GM08714 (cell line): ENCODE results near the gene FGD3.

ENCODE experiments used
- H3K4me3 ChIP-seq: fragments of 200-500 bp; sonication (Bioruptor generic); 2 replicates; pipeline ENCODE4 v1.5.1; 2014; ENCODE audit warnings: mild to moderate bottlenecking, low read length, inconsistent platforms
- ZNF274 ChIP-seq: IDR thresholded peaks from 2 replicates; pipeline ENCODE4 v1.6.1; 2012; ENCODE audit warnings: mild to moderate bottlenecking, low read depth, low read length

The FGD3 gene

GRCh38 chr9:93051680-93052089 is 104.4 kb downstream of the FGD3 start:
- no peak for TF ChIP-seq ZNF274

DNA sequence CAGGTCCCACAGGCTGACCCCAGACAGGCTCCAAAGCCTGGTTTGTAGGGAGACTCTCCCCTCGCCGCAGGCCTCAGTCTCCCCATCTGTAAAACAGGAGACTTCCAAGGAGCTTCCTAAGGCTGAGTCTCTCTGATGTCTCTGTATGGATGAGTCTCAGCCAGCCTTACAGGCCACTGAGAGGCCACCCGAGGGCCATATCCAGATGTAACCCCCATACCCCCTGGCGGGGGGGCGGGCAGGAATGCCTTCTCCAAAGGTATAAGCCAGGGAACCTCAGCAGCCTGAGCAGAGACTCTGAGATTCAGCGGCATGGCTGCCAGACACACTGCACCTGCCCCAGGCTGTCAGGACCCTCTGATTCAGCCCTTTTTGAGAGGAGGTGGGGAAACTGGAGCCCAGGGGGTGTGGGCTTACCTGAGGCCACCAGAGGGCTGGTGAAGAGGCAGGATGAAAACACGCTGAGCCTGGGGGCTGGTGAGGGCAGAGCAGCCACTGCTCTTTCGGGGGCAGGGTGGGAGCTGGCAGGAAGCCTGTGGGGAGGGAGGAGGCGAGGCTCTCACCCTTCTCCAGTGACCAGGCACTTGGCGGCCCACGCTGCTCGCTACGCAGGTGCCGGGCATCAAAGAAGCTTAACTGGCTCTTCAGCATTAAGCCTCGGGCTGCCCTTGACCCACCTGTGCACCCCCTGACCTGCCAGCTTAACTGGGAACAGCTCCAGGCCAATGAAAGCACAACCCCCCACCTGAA is 105.6 kb downstream of the FGD3 start:
- no peak overlapping the region for H3K4me3 ChIP-seq
- TF ChIP-seq ZNF274 = no peak

More at GRCh38 chr9:93051680-93052089, 104.4 kb downstream of the FGD3 start:
- H3K4me3 ChIP-seq = no peak overlapping the region

GRCh38 chr9:93053781-93054331 is 106.5 kb downstream of the FGD3 start:
- H3K4me3 ChIP-seq = no peak overlapping the region
- no peak for TF ChIP-seq ZNF274

GRCh38 chr9:93054758-93055704 is 107.7 kb downstream of the FGD3 start:
- H3K4me3 ChIP-seq = no peak overlapping the region
- no peak for TF ChIP-seq ZNF274

- H3K4me3 ChIP-seq = no peak overlapping the region
- TF ChIP-seq ZNF274 = no peak
Observed at GRCh38 chr9:93057042-93057702, 109.8 kb downstream of the FGD3 start.

GRCh38 chr9:93057703-93058354 is 110.5 kb downstream of the FGD3 start:
- no peak overlapping the region for H3K4me3 ChIP-seq
- no peak for TF ChIP-seq ZNF274

DNA sequence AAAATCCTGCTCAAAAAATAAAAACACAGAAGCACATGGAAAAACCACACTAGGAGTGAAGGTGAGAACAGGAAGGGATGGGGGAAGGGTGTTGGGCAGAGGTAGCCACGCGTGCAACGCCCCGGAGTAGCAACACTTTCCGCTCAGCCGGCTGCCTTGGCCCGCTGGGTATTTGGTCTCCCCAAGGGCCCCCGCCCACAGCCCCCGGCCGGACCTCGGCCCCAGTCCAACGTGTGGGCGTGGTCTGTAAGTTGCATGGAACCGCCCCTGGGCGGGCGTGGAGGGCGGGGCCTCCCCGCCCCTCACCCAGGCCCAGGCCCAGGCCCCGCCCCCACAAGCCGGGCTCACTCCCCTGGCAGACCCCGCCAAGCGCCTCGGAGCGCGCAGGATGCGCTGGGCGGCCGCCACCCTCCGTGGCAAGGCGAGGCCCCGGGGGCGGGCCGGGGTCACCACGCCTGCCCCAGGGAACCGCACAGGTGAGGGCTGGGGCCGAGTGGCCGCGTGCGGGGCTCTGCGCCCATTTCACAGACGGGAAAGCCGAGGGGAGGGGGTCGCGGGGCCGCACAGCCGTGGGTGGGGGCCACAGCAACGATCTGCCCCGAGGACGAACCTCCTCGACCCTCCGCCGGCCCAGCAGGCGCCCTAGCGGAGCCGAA is 111.2 kb downstream of the FGD3 start, which contains the start of gene SUSD3:
SUSD3 (plus strand) TSS at position 347 of the 656 bp plus-strand sequence; CDS start at position 389, 42 bp downstream.
- peak within 1 kb of the TSS; percentile 64; the same call in 1 of the 2 replicates for H3K4me3 ChIP-seq
- no peak for TF ChIP-seq ZNF274

GRCh38 chr9:93059011-93059714 is 111.8 kb downstream of the FGD3 start:
- TF ChIP-seq ZNF274 = no peak
- H3K4me3 ChIP-seq = peak overlapping the region; percentile 64; the same call in 1 of the 2 replicates

GRCh38 chr9:93059715-93060578 is 112.6 kb downstream of the FGD3 start:
- no peak for TF ChIP-seq ZNF274
- peak overlapping the region; percentile 64; the same call in 1 of the 2 replicates for H3K4me3 ChIP-seq

- no peak for TF ChIP-seq ZNF274
- peak overlapping the region; percentile 64; the same call in 1 of the 2 replicates for H3K4me3 ChIP-seq
Observed at GRCh38 chr9:93060746-93061259, 113.5 kb downstream of the FGD3 start.

DNA sequence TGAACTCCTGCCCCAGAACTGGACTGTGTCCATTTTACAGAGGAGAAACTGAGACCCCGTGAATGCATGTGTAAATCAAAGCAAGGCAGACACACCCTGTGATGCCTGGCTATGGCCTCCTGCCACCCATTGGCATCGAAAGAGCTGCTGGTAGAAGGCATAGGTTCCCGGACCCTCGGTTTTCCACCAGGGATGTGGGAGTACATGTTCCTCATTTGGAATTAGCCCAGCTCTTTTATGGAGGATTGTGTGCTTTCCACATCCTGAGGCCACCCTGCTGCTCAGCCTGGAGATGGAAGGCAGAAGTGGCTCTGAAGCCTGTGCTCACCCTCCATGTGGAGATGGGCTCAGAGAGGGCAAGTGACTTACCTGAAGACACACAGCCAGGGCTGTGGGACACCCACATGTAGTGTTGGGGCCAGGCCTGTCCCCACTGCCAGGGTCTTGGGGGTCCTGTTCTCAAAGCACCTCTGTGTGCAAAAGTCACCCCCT is 114.0 kb downstream of the FGD3 start:
- no peak for TF ChIP-seq ZNF274
- H3K4me3 ChIP-seq = peak overlapping the region; percentile 1; the same call in 1 of the 2 replicates
